ENCODE measurements around the gene CFD. TPM values are rescaled to one million over a fixed set of nuclear protein-coding genes. Genes with fewer than 3 reads are reported as not detected.

CFD gene
- total and polyA plus RNA-seq, 10 of the 15 experiments (the other 5 are each of a cell fraction or from before 2014, with no cell fraction given) = 0.05 to 1.1 (median 0.38) TPM; not detected in 4

- no peak for FAIRE-seq
- no peak overlapping the region for H3K27ac ChIP-seq (ENCODE audit: control insufficient read depth, insufficient read depth)
- H4K20me1 ChIP-seq (ENCODE audit: control insufficient read depth, insufficient read depth) = no peaks in the 10 kb centered on the region
- peaks cover 0 to 6% of the 10 kb centered on the region in 2 experiments; a peak in 2 of 4 replicates for H3K36me3 ChIP-seq (ENCODE audit: control insufficient read depth in 2 of 2, insufficient read depth in 2 of 2, low read length in 1 of 2)
- WGBS (ENCODE audit: insufficient coverage, insufficient replicate concordance, low lambda C conversion rate, missing lambda C conversion rate) = 79% methylated on average over 7 of the region's 7 CpGs
- in situ Hi-C loops (cut with MboI) = no loop called here
- ChIA-PET RAD21 (ENCODE audit: unreplicated experiment) (no interaction called here), CTCF (no interaction called here), SMC1A (ENCODE audit: uncharacterized antibody, unreplicated experiment) (no interaction called here), POLR2A (no interaction called here)
- no peak for ATAC-seq
- H3K4me3 ChIP-seq = no peak overlapping the region
- H3K9ac ChIP-seq (ENCODE audit: control insufficient read depth, insufficient read depth, low read length) = no peak overlapping the region
- intact Hi-C loops (cut with micrococcal nuclease; ENCODE audit: unreplicated experiment) = no loop called here
- peaks cover 3% of the 10 kb centered on the region for H3K79me2 ChIP-seq (ENCODE audit: control insufficient read depth, insufficient read depth, low read length)
- H3K4me2 ChIP-seq (ENCODE audit: control insufficient read depth, insufficient read depth) = no peak overlapping the region
- DNase-seq (ENCODE audit: low read depth, low spot score) = no peak
- H3K4me1 ChIP-seq (ENCODE audit: control insufficient read depth, insufficient read depth, low read length) = peaks cover 13% of the 10 kb centered on the region
- no TSS peak for BruUV-seq (replicated peaks)
- H3K27me3 ChIP-seq (replicated peaks in 1 of 2; ENCODE audit: control insufficient read depth in 2 of 2, insufficient read depth in 2 of 2, low read length in 1 of 2) = no peaks in the 10 kb centered on the region
- H2AFZ ChIP-seq (ENCODE audit: control insufficient read depth, low read depth, low read length) = no peak overlapping the region
- no peaks in the 10 kb centered on the region for H3K9me3 ChIP-seq (replicated peaks; ENCODE audit: control insufficient read depth, insufficient read depth, low read length)
- no peak for TF ChIP-seq CHD2 (IDR thresholded peaks at IDR 0.05; ENCODE audit: borderline replicate concordance, low read depth, low read length)
- TF ChIP-seq RAD51 (IDR thresholded peaks at IDR 0.05) = no peak
- TF ChIP-seq CREM (IDR thresholded peaks at IDR 0.05; ENCODE audit: low read depth) = no peak
- TF ChIP-seq CBFB (IDR thresholded peaks at IDR 0.05; ENCODE audit: low read depth) = no peak
- TF ChIP-seq, protein P1, sequence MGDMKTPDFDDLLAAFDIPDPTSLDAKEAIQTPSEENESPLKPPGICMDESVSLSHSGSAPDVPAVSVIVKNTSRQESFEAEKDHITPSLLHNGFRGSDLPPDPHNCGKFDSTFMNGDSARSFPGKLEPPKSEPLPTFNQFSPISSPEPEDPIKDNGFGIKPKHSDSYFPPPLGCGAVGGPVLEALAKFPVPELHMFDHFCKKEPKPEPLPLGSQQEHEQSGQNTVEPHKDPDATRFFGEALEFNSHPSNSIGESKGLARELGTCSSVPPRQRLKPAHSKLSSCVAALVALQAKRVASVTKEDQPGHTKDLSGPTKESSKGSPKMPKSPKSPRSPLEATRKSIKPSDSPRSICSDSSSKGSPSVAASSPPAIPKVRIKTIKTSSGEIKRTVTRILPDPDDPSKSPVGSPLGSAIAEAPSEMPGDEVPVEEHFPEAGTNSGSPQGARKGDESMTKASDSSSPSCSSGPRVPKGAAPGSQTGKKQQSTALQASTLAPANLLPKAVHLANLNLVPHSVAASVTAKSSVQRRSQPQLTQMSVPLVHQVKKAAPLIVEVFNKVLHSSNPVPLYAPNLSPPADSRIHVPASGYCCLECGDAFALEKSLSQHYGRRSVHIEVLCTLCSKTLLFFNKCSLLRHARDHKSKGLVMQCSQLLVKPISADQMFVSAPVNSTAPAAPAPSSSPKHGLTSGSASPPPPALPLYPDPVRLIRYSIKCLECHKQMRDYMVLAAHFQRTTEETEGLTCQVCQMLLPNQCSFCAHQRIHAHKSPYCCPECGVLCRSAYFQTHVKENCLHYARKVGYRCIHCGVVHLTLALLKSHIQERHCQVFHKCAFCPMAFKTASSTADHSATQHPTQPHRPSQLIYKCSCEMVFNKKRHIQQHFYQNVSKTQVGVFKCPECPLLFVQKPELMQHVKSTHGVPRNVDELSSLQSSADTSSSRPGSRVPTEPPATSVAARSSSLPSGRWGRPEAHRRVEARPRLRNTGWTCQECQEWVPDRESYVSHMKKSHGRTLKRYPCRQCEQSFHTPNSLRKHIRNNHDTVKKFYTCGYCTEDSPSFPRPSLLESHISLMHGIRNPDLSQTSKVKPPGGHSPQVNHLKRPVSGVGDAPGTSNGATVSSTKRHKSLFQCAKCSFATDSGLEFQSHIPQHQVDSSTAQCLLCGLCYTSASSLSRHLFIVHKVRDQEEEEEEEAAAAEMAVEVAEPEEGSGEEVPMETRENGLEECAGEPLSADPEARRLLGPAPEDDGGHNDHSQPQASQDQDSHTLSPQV (IDR thresholded peaks at IDR 0.05) = no peak
- no peak for TF ChIP-seq HDAC6 (IDR thresholded peaks at IDR 0.05; ENCODE audit: unreplicated experiment)
- TF ChIP-seq ESRRA (IDR thresholded peaks at IDR 0.05; ENCODE audit: low read length) = no peak
- no peak for TF ChIP-seq RB1 (IDR thresholded peaks at IDR 0.05; ENCODE audit: borderline replicate concordance)
- no peak for TF ChIP-seq NR2C2 (IDR thresholded peaks at IDR 0.05; ENCODE audit: borderline replicate concordance, control insufficient read depth, insufficient read length, low read depth)
- no peak for TF ChIP-seq POLR2AphosphoS5 (IDR thresholded peaks at IDR 0.05; ENCODE audit: low read length)
- no peak for TF ChIP-seq ZNF217 (IDR thresholded peaks at IDR 0.05)
- TF ChIP-seq CBX5 (IDR thresholded peaks at IDR 0.05; ENCODE audit: low read depth) = no peak
Measured at GRCh38 chr19:902093-902370, 42.6 kb downstream of the CFD start.
